T-helper 9 cell (primary cell): ENCODE measurements around the gene GNB1L.
"Not testable (repeated sequence)": the region's sequence is repeated elsewhere in the genome, so short reads cannot be mapped to it uniquely, and the experiment has no call there.

Source experiments
- DNase-seq: peaks from one replicate; pipeline ENCODE4 v3.0.0-alpha.2; 2020

GNB1L gene

DNA sequence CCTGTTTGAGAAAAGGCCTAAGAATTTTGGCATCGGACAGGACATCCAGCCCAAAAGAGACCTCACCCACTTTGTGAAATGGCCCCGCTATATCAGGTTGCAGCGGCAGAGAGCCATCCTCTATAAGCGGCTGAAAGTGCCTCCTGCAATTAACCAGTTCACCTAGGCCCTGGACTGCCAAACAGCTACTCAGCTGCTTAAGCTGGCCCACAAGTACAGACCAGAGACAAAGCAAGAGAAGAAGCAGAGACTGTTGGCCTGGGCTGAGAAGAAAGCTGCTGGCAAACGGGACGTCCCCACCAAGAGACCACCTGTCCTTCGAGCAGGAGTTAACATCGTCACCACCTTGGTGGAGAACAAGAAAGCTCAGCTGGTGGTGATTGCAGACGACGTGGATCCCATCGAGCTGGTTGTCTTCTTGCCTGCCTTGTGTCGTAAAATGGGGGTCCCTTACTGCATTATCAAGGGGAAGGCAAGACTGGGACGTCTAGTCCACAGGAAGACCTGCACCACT is 62.2 kb downstream of the GNB1L start:
- DNase-seq, result not testable (repeated sequence)

- no peak for DNase-seq
Measured at GRCh38 chr22:19791894-19792293, 62.8 kb downstream of the GNB1L start.

GRCh38 chr22:19791243-19791642 is 63.4 kb downstream of the GNB1L start:
- no peak for DNase-seq

GRCh38 chr22:19789828-19790227 is 64.8 kb downstream of the GNB1L start:
- DNase-seq, result no peak

DNA sequence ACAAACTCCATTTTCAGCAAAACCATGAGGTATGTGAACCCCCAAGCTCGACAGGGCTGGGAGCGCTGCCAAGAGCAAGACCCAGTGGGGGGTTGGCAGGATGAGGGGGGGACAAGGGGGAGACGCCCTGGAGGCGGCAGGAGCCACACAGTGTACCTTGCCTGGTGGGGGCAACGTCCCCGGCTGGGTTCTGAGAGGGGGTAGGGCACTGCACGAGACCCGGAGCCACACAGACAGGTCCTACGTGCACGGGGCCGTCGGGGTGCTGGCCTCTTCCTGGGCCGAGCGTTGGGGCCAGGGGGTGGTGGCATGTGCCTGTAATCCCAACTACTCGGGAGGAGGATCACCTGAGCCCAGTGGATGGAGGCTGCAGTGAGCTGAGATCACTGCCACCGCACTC is 65.3 kb downstream of the GNB1L start:
- no peak for DNase-seq

DNA sequence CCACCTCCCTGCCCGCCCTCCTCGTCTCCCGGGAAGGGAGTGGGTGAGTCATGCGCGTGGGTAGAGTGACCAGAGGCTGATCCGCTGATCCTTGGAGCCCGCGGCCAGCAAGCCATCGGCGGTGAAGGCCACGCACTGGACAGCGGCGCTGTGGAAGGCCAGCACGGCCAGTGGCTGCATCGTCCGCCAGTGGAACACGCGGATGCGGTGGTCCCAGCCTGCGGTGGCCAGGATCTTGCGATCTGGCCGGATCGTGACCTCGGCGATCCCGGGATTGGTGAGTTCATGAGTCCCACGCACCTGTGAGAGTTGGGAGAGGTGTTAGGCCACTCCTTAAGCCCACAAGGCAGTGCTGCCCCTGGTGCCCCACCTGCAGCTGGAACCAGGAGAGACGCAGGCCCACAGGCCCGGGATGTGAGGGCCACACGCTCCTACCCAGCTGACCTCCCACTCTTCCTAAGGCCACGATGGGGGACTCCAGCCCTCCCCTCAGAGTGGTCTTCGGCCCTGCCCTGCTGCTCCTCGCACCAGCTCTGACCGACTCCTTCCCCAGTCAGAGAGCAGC is 65.9 kb downstream of the GNB1L start:
- DNase-seq, result no peak

GRCh38 chr22:19787849-19788141 is 66.9 kb downstream of the GNB1L start:
- DNase-seq, result no peak

- no peak for DNase-seq
Measured at GRCh38 chr22:19786959-19787848, 67.5 kb downstream of the GNB1L start.

DNA sequence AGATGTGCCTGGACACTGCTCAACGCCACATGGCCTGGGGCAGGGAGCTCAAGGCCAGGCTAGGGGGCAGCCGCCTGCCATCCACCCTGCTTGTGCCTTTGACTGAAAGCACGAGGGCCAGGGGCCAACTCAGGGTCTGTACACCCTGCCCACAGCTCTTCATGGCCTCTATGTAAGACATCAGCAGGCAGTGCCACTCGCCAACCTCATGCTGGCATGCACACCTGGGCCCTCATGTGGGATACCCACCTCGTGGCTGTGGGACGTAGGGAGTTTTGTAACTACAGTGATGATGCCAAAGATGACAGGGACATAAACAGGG is 68.4 kb downstream of the GNB1L start:
- DNase-seq, result no peak

DNA sequence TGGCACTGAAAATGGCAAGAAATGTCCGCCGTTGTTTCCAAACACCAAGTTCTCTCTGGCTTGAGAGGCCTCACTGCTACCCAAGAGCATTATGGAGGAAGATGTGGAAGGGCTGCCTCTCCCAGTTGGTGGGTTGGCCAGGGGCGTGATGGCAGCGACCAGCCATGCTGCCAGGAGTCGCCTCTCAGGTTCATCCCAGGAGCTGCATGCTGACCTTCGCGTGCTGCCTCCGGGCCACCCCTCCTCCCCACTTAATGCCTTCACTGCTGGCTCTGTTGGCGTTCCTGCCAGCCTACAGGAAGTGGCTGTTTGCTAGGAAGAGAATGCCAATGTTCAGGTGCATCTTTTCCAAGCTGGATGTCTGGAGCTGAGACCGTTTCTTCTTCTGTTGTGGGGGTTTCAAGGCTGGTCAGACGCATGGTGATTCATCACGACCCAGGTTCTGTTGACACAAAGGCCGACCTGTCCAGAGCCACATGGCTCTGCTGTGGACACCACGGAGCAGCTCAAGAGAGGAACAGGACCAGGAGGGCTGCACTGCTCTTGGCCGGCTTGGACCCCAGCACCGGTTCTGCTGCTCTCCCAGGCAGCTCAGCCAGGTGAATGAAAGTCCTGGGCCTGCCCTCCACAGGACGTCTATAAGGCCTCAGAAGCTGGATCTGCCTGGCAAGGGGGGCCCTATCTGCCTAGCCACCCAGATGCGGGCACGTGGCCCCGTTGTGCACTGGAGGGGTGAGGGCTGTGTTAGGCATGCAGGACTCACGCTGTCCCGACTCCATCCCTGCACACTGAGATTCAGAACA is 69.0 kb downstream of the GNB1L start:
- no peak for DNase-seq

DNA sequence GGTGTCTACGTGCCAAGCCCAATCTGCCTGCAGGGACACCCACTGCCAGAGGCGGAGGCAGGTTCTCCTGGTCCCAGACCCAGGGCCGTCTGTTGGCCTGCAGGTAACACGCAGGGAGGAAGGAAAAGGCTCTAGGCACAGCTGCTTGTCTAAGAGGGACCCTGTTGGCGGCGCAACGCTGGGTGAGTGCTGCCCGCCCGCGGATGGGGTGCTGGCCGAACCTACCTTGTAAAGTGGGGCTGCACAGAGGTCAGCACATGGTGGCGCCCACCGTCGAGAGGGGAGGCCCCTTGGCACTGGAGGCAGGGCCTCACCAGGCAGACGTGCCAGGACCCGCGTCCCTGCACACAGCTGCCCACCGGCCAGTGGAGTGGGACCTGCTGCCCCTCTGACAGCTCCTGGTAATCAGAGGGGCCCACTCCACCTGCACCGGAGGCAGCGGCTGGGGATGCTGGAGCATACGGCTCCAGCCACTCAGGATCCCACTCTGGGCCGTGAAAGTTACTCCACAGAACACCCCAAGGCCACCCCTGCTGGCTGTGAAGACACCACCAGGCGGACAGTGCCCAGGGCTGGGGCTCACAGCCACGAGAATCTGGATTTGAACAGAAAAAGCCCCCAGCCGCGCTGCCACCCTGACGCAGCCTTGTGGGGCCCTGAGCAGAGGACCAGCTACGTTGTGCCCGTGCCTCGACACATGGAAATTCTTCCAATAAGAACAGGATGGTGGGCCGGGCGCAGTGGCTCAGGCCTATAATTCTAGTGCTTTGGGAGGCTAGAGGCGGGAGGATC is 70.1 kb downstream of the GNB1L start:
- no peak for DNase-seq

GRCh38 chr22:19783586-19784383 is 70.9 kb downstream of the GNB1L start:
- DNase-seq, result no peak

DNA sequence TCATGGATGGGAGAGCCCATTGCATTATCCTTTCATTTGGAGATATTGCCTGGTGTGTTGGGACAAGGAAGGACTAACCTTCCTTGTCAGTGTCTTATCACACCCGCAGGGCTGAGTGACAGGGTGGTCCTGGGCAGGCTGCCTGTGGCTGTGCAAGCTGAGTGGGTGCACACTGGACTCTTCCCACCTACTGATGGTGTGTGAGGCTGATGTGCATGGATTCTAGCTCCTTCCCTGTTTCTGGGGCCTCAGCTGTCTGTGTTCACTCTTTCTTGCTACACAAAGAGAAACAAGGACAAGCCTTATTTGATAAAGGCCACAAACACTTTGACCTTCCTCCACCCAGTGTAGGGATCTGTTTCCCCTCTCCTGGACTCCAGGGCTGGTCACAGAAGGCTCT is 72.1 kb downstream of the GNB1L start:
- DNase-seq, result no peak

GRCh38 chr22:19779685-19780268 is 74.9 kb downstream of the GNB1L start:
- no peak for DNase-seq

GRCh38 chr22:19779011-19779421 is 75.7 kb downstream of the GNB1L start:
- DNase-seq, result no peak

DNA sequence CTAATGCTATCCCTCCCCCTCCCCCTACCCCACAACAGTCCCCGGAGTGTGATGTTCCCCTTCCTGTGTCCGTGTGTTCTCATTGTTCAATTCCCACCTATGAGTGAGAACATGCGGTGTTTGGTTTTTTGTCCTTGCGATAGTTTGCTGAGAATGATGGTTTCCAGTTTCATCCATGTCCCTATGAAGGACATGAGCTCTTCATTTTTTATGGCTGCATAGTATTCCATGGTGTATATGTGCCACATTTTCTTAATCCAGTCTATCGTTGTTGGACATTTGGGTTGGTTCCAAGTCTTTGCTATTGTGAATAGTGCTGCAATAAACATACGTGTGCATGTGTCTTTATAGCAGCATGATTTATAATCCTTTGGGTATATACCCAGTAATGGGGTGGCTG is 77.5 kb downstream of the GNB1L start:
- DNase-seq, result not testable (repeated sequence)

GRCh38 chr22:19776433-19777031 is 78.1 kb downstream of the GNB1L start:
- no peak for DNase-seq

DNA sequence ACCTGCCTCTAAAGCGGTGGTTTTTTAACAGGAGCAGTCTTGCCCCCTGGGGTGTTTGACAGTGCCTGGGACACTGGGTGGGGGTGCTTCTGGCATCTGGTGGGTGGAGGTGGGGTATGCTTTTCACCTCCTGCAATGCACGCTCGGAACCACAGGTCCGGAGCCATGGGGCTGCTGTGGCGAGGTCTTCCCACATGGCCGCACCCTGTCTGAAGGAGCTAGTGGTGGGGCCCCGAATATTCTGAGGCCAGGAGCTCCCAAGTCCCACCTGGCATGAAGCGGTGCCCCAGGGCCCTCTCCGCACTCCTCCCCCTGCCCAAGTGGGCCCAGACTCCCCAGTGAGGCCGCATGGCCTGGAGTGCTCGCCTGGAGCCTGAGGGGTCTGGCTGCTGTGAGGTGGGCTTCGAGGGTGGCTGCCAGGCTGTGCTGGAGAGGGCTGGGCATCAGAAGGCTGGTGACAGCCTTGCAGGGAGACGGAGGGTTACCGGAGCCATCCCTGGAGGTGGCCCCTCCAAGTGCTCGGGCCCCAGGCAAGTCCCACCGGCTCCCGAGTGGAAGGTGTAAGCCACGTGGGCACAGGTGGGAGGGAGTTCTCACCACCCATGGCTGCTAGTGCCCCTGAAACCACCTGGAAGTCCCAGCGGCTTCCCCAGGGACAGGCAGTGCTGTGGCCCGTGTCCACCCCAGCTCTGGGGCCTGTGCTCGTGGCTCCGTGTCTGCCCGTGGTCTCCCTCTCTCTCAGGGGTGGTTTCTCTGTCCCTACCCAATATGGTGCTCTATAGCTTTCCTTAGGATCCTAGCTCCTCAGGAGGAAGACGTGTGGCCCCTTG is 79.0 kb downstream of the GNB1L start:
- DNase-seq, result no peak

DNA sequence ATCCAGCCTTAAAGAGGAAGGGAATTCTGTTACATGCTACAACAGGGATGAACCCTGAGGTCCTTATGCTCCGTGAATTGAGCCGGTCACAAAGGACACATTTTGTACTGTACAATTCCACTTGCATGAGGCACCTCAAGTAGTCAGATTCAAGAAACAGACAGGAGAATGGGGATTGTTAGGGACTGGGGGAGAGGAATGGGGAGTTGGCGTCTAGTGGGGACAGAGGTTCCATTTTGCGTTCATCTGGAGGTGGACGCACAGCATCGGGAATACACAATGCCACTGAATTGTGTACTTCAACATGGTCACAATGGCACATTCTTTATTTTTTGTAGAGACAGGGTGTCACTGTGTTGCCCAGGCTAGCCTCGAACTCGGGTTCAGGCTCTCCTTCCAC is 80.0 kb downstream of the GNB1L start:
- DNase-seq, result no peak

DNA sequence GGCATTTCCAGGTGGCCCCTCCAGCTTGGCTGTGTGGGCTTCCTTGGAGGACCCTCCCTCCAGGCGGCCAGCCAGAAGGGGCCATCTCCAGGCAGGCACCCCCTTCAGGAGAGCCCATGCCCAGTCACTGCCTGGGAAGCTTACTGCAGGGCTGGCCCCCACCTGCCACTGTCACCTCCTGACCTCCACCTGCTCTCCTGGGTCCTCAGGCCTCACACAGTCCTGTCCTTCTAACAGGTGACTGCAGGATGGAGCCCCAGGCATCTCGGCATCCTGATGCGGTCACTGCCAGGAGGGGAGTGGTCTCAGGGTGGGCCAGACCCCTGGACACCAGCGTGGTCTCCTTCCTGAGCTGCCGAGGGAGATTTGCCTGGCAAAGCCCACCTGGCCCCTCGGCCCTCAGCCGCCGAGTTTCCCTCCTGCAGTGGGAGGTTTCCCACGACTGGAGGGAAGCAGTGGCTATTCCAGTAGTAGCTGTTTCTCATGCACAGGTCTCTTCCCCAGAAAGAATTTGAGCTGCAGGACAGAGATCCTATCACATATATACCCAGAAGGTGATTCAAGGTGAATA is 81.1 kb downstream of the GNB1L start:
- DNase-seq, result no peak
